ENCODE results near the gene NFIA.
A peak's percentile ranks its signal among the peaks of the same experiment; 100 is the strongest.

The NFIA gene

GRCh38 chr1:61338899-61339298, 256.5 kb downstream of the NFIA start:
- in situ Hi-C loops (cut with HindIII; ENCODE audit: low pct_unique_long_range_greater_than_20kb, low sequenced_read_pairs): no loop called here
- TF ChIP-seq JUND (IDR thresholded peaks at IDR 0.05; ENCODE audit: low read depth): no peak
- DNase-seq (ENCODE audit: low read depth in 1 of 2, low spot score in 1 of 2): peak in 1 of 2 experiments; percentile 64

GRCh38 chr1:61341426-61341825, 259.1 kb downstream of the NFIA start:
- no peak for DNase-seq (ENCODE audit: low read depth in 1 of 2, low spot score in 1 of 2)
- in situ Hi-C loops (cut with HindIII; ENCODE audit: low pct_unique_long_range_greater_than_20kb, low sequenced_read_pairs): no loop called here

DNA sequence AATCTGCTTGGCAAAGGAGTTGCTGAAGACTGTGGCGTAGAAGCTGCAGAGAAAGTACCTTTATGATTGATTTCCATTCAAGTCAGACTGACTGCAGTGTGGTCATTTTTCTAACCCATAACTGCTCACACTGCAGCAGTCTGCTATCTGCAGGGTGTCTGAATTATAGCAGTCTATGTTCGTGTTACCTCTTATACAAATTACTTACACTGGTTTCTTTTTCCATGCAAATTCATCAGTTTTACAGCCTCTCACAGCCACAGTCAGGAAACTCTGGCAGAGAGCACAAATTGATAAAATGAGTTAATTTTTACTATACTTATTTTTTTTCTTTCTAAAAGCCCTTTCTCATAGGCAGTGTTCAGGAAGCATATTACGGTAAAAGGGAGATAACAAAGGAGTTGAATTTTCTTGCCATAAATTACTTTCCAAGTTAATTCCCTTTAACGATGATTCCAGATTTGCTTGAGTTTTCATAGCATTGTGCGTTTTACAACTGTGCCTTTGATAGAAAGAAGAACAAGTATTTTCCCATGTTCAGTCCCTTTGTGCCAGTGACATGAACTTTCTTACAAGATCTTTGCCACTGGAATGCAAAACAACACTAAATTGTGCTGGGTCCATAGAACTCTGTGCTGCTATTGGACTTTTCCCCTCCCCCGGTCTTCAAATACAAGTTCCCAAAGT, 261.5 kb downstream of the NFIA start:
- in situ Hi-C loops (cut with HindIII; ENCODE audit: low pct_unique_long_range_greater_than_20kb, low sequenced_read_pairs): no loop called here
- DNase-seq (ENCODE audit: low read depth in 1 of 2, low spot score in 1 of 2): no peak
- no peak for TF ChIP-seq JUND (IDR thresholded peaks at IDR 0.05; ENCODE audit: low read depth)

More at GRCh38 chr1:61341426-61341825, 259.1 kb downstream of the NFIA start:
- no peak for TF ChIP-seq JUND (IDR thresholded peaks at IDR 0.05; ENCODE audit: low read depth)

DNA sequence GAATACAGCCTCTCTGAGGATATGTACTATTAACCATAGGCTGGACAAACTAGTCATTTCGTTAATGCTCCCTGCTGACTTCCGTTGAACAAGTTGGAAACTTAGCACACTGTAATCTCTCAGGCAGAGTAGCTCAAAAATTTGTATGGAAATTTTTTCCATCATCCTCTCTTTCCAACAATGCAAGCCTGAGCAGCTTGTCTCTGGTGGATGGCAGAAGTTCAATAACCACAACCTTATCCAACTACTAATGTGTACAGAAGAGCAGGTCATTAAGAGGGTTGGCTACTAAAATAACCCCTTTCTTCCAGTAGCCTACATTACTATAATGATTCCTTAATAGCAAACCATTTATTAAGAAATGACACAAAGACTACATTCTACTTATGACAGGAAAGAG, 262.3 kb downstream of the NFIA start:
- TF ChIP-seq JUND (IDR thresholded peaks at IDR 0.05; ENCODE audit: low read depth): no peak
- in situ Hi-C loops (cut with HindIII; ENCODE audit: low pct_unique_long_range_greater_than_20kb, low sequenced_read_pairs): no loop called here
- DNase-seq (ENCODE audit: low read depth in 1 of 2, low spot score in 1 of 2): no peak

DNA sequence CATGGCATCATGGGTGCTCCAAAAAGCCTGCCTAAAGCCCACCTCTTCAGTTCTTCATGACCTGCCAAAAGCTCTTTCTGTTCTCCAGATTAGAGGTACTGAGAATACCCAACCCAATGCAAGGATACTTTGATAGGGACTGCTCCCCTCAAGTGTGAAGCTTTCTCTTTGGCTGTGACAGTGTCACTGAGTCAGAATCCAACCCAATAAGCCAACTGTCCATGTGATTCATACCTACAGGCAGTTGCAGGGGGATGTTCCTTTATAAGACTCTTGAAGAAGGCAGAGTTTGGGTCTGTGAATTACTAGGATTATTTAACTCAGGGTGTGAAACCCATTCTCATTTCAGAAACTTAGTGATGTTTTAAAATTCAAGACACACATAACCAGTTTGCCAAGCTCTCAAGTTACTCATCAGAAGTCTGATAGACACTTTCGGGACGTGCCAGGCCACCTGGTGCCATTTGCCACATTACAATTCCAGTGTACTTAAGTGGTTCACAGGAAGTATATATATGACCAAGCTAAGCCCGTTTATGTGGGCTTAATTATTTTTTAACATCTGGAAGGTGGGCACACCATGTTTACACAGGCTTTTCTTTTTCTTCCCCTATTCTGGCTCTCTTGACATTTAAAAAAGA, 265.8 kb downstream of the NFIA start:
- in situ Hi-C loops (cut with HindIII; ENCODE audit: low pct_unique_long_range_greater_than_20kb, low sequenced_read_pairs): no loop called here
- no peak for DNase-seq (ENCODE audit: low read depth in 1 of 2, low spot score in 1 of 2)
- no peak for TF ChIP-seq JUND (IDR thresholded peaks at IDR 0.05; ENCODE audit: low read depth)

DNA sequence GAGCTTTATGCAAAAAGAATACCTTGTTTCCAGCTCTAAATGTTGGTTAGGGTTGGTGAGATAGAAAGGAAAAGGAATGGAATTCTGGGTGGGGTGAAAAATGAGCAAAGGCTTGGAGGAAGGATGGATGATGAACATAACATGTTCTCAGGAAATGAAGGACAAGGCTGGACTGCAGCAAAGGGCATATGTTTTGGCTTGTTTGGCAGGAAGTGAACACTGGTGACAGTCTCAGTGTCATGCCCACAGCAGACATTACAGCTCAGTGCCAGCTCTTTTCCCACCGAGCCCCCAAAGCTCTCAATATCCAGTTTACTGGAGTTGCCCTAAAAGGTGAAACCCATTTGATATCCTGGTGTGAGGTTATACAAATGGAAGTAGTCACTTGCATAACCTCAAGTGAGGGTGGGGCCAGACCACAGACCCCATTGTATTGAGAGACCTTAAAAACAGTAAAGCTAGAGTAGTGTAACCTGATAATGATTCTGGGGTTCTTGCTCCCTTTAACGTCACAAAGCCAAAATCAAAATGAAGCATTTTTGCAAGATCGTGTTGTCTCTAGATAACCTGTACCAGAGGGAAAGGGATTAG, 270.6 kb downstream of the NFIA start:
- TF ChIP-seq JUND (IDR thresholded peaks at IDR 0.05; ENCODE audit: low read depth): no peak
- in situ Hi-C loops (cut with HindIII; ENCODE audit: low pct_unique_long_range_greater_than_20kb, low sequenced_read_pairs): no loop called here
- no peak for DNase-seq (ENCODE audit: low read depth in 1 of 2, low spot score in 1 of 2)

DNA sequence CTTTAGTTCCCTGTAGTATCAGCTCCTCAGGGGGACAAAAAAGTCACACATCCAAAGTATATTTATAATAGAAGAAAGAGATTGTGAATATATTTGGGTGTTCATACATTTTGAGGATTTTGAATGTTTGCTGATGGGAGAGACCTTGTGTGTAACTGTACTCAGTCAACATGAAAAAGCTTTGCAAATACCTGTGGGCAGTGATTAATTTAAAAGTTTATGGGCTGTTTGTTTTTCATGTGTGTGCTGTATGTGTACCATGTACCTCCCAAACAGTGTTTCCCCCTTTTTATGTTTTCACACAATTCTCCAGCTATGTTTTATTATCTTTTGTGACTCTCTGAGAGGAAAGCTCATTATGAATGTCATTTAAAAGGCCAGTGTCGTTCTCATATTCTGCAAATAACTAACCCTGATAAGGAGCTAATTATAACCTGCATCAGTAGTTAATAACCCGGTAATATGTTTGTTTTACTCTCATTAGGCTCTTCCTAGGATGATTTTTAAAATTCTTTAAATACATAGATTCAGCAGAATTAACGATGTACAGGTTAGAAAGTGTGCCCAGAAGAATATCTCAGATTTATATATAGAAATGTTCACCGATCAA, 271.5 kb downstream of the NFIA start:
- TF ChIP-seq JUND (IDR thresholded peaks at IDR 0.05; ENCODE audit: low read depth): no peak
- DNase-seq (ENCODE audit: low read depth in 1 of 2, low spot score in 1 of 2): peak in 1 of 2 experiments; percentile 12
- in situ Hi-C loops (cut with HindIII; ENCODE audit: low pct_unique_long_range_greater_than_20kb, low sequenced_read_pairs): no loop called here

DNA sequence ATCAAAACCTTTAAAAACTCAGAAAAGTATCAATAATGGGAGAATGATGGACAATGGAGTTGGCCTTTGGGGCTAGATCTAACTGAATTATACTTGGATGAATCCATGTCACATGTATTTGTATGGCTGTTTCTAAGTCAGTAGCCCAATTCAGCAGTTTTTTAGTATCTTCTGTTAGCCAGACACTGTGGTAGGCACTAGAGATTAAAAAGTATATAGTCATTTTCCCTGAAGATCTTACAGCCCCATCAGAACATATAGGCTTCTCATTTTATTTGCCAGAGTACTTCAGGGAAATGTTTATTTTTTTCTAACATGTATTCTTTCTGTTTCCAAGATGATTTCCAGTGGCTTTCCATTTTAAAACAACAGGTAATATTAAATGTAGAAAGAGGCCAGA, 273.7 kb downstream of the NFIA start:
- no peak for DNase-seq (ENCODE audit: low read depth in 1 of 2, low spot score in 1 of 2)
- in situ Hi-C loops (cut with HindIII; ENCODE audit: low pct_unique_long_range_greater_than_20kb, low sequenced_read_pairs): no loop called here
- TF ChIP-seq JUND (IDR thresholded peaks at IDR 0.05; ENCODE audit: low read depth): no peak

DNA sequence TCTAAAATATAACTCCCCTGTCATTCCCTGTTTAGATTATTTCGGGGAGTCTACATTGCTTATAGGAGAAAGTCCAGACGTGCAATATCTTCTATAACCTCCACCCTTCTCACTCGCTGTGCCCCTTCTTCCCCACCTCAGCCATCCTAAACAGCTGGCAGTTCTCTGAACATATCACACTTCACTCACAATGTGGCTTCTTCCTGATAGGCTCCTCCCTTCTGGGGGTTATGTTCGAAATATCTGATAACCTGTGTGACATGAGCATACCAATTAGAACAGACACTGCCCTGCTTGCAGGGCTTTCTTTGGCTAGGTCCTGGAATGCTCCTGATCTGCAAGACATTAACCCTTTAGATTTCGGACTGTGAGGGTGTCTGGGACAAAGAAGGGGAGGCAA, 274.6 kb downstream of the NFIA start:
- no peak for TF ChIP-seq JUND (IDR thresholded peaks at IDR 0.05; ENCODE audit: low read depth)
- in situ Hi-C loops (cut with HindIII; ENCODE audit: low pct_unique_long_range_greater_than_20kb, low sequenced_read_pairs): no loop called here
- no peak for DNase-seq (ENCODE audit: low read depth in 1 of 2, low spot score in 1 of 2)

DNA sequence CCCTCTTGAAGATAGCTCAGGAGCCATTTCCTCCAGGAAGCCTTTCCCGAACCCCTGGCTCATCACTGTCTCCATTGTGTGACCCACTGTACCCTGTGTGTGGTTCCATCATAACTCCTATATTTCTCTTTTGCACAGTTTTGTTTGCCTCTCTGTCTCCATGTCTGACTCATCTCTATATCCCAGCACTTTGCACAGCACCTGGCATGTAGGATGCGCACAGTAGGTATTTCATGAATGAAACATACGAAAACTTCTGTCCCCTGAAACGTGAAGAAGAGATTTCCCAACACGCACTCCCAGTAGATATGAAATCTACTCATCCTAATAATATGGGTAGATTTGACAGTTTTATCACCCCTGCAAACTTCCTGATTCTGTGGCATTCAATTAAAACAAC, 275.2 kb downstream of the NFIA start:
- TF ChIP-seq JUND (IDR thresholded peaks at IDR 0.05; ENCODE audit: low read depth): no peak
- in situ Hi-C loops (cut with HindIII; ENCODE audit: low pct_unique_long_range_greater_than_20kb, low sequenced_read_pairs): no loop called here
- no peak for DNase-seq (ENCODE audit: low read depth in 1 of 2, low spot score in 1 of 2)

- DNase-seq (ENCODE audit: low read depth in 1 of 2, low spot score in 1 of 2): no peak
- in situ Hi-C loops (cut with HindIII; ENCODE audit: low pct_unique_long_range_greater_than_20kb, low sequenced_read_pairs): no loop called here
These were observed 276.6 kb downstream of the NFIA start for GRCh38 chr1:61358770-61359455.

GRCh38 chr1:61361931-61362330, 279.6 kb downstream of the NFIA start:
- no peak for TF ChIP-seq JUND (IDR thresholded peaks at IDR 0.05; ENCODE audit: low read depth)
- in situ Hi-C loops (cut with HindIII; ENCODE audit: low pct_unique_long_range_greater_than_20kb, low sequenced_read_pairs): no loop called here
- no peak for DNase-seq (ENCODE audit: low read depth in 1 of 2, low spot score in 1 of 2)

More at GRCh38 chr1:61358770-61359455, 276.6 kb downstream of the NFIA start:
- no peak for TF ChIP-seq JUND (IDR thresholded peaks at IDR 0.05; ENCODE audit: low read depth)

Measured in T47D (cell line).